Measurements from ENCODE around the gene EN2. TPM values are rescaled to one million over a fixed set of nuclear protein-coding genes. Genes with fewer than 3 reads are reported as not detected.

The EN2 gene
- total and polyA plus RNA-seq, 2 experiments from 2014 or later = 0.24 TPM; not detected in 1

DNA sequence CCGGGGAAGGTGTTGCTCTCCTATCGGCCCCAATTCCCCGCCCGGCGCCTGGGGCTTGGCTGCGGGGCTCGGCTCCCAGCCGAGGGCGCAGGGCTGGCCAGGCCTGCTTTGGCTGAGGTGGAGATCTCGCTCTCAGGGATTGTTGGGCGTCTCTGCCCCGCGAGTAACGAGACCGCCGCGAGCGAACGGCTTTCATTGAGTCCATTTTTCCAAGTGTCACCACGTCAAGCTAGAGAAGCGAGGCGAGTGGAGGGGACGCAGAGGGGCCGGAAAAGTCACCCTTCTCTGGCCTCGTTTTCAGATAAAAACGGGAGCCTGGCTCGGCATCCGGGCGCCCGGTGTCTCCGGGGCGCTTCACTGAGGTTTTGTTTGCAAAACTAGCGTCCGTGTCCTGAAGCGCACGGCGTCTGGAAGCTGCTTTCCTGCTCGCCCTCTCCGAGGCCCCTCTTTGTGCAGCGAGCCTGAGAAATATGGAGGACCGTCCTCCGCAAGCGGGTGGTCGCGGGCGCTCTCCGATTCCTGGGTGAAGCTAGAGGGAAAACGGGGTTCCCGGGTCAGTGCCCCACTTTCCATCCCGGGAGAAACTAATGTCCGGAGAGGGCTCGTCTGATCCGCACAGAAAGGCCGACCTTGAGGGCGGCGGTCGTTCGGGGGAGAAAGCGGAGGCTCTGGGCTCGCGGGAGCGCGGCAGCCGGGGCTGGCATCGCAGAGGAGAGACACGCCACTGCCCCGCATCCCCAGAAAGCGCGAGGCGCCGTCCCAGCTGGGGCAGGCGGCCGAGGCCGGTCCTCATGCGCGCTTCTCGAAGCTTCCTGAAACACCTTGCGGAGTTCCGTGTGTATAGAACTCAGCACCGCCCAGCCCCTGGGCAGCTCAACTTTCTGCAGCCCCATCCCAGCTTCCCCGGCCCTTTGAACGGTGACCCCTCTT lies 3.5 kb upstream of the EN2 start:
- H3K9me3 ChIP-seq (ENCODE audit: low read depth) = no peaks in the 10 kb centered on the region
- H3K27me3 ChIP-seq = peaks cover 96% of the 10 kb centered on the region
- H3K4me1 ChIP-seq (ENCODE audit: insufficient read depth) = peaks cover 18% of the 10 kb centered on the region
- H3K4me2 ChIP-seq = peak overlapping the region; percentile 68
- no peaks in the 10 kb centered on the region for H3K9me2 ChIP-seq (replicated peaks; ENCODE audit: insufficient read depth)
- no peak for DNase-seq (ENCODE audit: low spot score)
- peak; percentile 78 for TF ChIP-seq EZH2phosphoT487 (IDR thresholded peaks at IDR 0.05; ENCODE audit: low read depth, severe bottlenecking, unreplicated experiment)
- TF ChIP-seq EZH2 (IDR thresholded peaks at IDR 0.05; ENCODE audit: borderline replicate concordance) = peak; percentile 97
- TF ChIP-seq, protein P1, sequence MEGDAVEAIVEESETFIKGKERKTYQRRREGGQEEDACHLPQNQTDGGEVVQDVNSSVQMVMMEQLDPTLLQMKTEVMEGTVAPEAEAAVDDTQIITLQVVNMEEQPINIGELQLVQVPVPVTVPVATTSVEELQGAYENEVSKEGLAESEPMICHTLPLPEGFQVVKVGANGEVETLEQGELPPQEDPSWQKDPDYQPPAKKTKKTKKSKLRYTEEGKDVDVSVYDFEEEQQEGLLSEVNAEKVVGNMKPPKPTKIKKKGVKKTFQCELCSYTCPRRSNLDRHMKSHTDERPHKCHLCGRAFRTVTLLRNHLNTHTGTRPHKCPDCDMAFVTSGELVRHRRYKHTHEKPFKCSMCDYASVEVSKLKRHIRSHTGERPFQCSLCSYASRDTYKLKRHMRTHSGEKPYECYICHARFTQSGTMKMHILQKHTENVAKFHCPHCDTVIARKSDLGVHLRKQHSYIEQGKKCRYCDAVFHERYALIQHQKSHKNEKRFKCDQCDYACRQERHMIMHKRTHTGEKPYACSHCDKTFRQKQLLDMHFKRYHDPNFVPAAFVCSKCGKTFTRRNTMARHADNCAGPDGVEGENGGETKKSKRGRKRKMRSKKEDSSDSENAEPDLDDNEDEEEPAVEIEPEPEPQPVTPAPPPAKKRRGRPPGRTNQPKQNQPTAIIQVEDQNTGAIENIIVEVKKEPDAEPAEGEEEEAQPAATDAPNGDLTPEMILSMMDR (IDR thresholded peaks at IDR 0.05; ENCODE audit: poor library complexity) = no peak
- no peak overlapping the region for H2AFZ ChIP-seq
- 4% methylated on average over 73 of the region's 82 CpGs for WGBS (ENCODE audit: low lambda C conversion rate, missing lambda C conversion rate)
- no peak overlapping the region for H3K27ac ChIP-seq
- H3K79me2 ChIP-seq = no peaks in the 10 kb centered on the region
- H4K20me1 ChIP-seq (ENCODE audit: insufficient read depth, poor library complexity, severe bottlenecking) = no peaks in the 10 kb centered on the region
- no peaks in the 10 kb centered on the region for H3K36me3 ChIP-seq (replicated peaks; ENCODE audit: insufficient read depth, low read depth)
- H3K4me3 ChIP-seq = no peak overlapping the region

DNA sequence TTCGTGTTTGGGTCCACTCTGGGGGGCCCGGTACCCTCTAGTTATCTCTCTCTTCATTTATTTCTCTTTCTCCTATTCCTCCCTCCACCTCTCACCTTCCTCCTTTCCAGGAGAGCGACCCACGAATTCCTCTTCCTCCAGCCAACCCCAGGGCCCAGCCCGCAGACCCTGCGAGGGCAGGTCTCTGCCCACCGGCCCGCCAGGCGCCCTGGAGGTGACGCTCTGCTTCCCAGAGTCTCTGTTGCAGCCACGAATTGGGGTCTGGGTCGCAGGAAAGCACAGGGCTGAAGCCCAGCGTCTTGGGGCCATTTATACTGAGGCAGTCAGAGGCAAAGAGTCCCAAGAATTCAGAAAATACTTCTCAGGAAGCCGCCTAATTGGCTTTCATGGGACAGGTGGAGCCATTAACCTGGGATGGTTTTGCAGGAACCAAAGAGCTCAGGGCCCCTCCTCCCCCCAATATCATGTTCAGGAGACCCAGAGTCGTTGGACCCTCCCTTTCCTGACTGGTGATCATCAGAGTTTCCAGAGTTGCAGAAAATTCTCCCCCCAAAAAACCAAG lies 2.7 kb upstream of the EN2 start:
- WGBS (ENCODE audit: low lambda C conversion rate, missing lambda C conversion rate) = 4% methylated on average over 15 of the region's 15 CpGs
- no peaks in the 10 kb centered on the region for H3K9me2 ChIP-seq (replicated peaks; ENCODE audit: insufficient read depth)
- TF ChIP-seq EZH2 (IDR thresholded peaks at IDR 0.05; ENCODE audit: borderline replicate concordance) (no peak), EZH2phosphoT487 (IDR thresholded peaks at IDR 0.05; ENCODE audit: low read depth, severe bottlenecking, unreplicated experiment) (no peak)
- TF ChIP-seq, protein P1 (IDR thresholded peaks at IDR 0.05; ENCODE audit: poor library complexity) = no peak
- H3K4me3 ChIP-seq = no peak overlapping the region
- no peak overlapping the region for H2AFZ ChIP-seq
- H3K27me3 ChIP-seq = peaks cover 96% of the 10 kb centered on the region
- no peak overlapping the region for H3K27ac ChIP-seq
- no peaks in the 10 kb centered on the region for H3K79me2 ChIP-seq
- H4K20me1 ChIP-seq (ENCODE audit: insufficient read depth, poor library complexity, severe bottlenecking) = no peaks in the 10 kb centered on the region
- H3K9me3 ChIP-seq (ENCODE audit: low read depth) = no peaks in the 10 kb centered on the region
- no peak for DNase-seq (ENCODE audit: low spot score)
- H3K4me2 ChIP-seq = no peak overlapping the region
- H3K4me1 ChIP-seq (ENCODE audit: insufficient read depth) = peaks cover 18% of the 10 kb centered on the region
- H3K36me3 ChIP-seq (replicated peaks; ENCODE audit: insufficient read depth, low read depth) = no peaks in the 10 kb centered on the region

DNA sequence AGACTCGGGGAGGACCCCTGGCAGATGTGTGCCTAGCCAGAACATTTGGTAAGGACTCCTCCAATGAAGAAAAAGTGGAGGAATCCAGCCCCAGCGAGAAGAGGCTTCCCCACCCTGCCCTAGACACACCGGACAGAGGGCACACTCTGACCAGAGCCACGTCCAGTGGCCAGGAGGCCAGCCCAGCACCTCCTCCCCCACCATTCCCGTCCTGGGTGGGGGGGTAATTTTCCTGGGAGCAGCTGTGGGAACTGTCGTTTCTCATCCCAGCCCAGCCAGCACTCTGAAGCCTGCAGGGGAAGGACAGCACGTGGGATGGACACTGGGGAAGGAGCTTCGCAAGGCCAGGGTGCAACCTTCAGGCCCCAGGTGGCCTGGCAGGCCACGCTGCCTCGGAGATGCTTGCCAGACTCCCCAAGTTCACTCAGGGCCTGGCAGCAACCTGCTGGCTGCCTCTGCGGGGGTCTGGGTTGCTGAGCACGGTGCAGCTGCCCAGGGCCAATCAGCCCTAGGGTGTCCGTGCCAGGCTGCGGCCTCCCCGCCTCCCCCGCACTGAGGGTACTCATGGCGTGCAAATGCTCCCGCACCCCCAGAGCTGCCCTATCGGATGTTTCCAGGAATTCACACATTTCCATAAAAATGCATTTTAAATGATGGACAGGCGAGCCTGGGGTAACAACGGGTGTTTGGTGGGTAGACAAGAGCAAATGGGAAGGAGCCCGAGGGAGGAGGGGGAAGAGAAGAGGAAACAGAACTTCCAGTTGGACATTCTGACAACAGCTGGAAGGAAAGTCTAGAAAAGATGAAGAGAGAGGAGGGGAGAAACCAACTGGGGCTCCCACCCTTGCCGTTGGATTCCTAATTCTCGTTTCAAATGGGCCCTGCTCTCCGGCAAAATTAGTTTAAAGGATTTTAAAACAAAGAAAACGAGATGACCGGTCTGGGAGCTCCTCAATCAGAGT lies 1.9 kb upstream of the EN2 start:
- Histone ChIP-seq H3K79me2 (no peaks in the 10 kb centered on the region), H3K9me2 (replicated peaks; ENCODE audit: insufficient read depth) (no peaks in the 10 kb centered on the region), H3K27me3 (peaks cover 96% of the 10 kb centered on the region), H4K20me1 (ENCODE audit: insufficient read depth, poor library complexity, severe bottlenecking) (no peaks in the 10 kb centered on the region), H3K4me3 (no peak overlapping the region), H3K4me2 (peak overlapping the region; percentile 97), H3K36me3 (replicated peaks; ENCODE audit: insufficient read depth, low read depth) (no peaks in the 10 kb centered on the region), H2AFZ (no peak overlapping the region), H3K9me3 (ENCODE audit: low read depth) (no peaks in the 10 kb centered on the region), H3K27ac (no peak overlapping the region), H3K4me1 (ENCODE audit: insufficient read depth) (peaks cover 18% of the 10 kb centered on the region)
- TF ChIP-seq EZH2phosphoT487 (IDR thresholded peaks at IDR 0.05; ENCODE audit: low read depth, severe bottlenecking, unreplicated experiment) (no peak), EZH2 (IDR thresholded peaks at IDR 0.05; ENCODE audit: borderline replicate concordance) (peak; percentile 37)
- TF ChIP-seq, protein P1 (IDR thresholded peaks at IDR 0.05; ENCODE audit: poor library complexity) = no peak
- WGBS (ENCODE audit: low lambda C conversion rate, missing lambda C conversion rate) = 11% methylated on average over 25 of the region's 27 CpGs
- no peak for DNase-seq (ENCODE audit: low spot score)

Measured in hepatocyte (in vitro differentiated cells).